ENCODE data around the gene LIPA.
"Not testable (repeated sequence)": the region's sequence is repeated elsewhere in the genome, so short reads cannot be mapped to it uniquely, and the experiment has no call there.

The LIPA gene

GRCh38 chr10:89251409-89252224, at the start of gene LIPA:
TSS of gene LIPA (minus strand) at chr10:89251775. CDS start at chr10:89247648, 4,127 bp downstream.
- DNase-seq, result peak; percentile 96

GRCh38 chr10:89301232-89301631, 49.7 kb upstream of the LIPA start:
- DNase-seq, result no peak

- DNase-seq, result no peak
These were observed 47.5 kb upstream of the LIPA start for GRCh38 chr10:89299031-89299430.

GRCh38 chr10:89297791-89298190, 46.2 kb upstream of the LIPA start:
- DNase-seq, result no peak

GRCh38 chr10:89297356-89297755, 45.8 kb upstream of the LIPA start:
- DNase-seq, result no peak

- no peak for DNase-seq
These were observed 44.7 kb upstream of the LIPA start for GRCh38 chr10:89296220-89296648.

GRCh38 chr10:89295597-89295996, 44.0 kb upstream of the LIPA start:
- DNase-seq, result no peak

GRCh38 chr10:89294721-89295239, 43.2 kb upstream of the LIPA start:
- no peak for DNase-seq

GRCh38 chr10:89285303-89285702, 33.7 kb upstream of the LIPA start:
- not testable (repeated sequence) for DNase-seq

- DNase-seq, result not testable (repeated sequence)
These were observed 33.1 kb upstream of the LIPA start for GRCh38 chr10:89284711-89285110.

- no peak for DNase-seq
These were observed 32.4 kb upstream of the LIPA start for GRCh38 chr10:89283936-89284475.

- DNase-seq, result no peak
These were observed 31.7 kb upstream of the LIPA start for GRCh38 chr10:89283025-89283935.

GRCh38 chr10:89281606-89282395, 30.2 kb upstream of the LIPA start:
- DNase-seq, result no peak

- DNase-seq, result no peak
These were observed 28.9 kb upstream of the LIPA start for GRCh38 chr10:89280508-89280907.

- DNase-seq, result no peak
These were observed 27.9 kb upstream of the LIPA start for GRCh38 chr10:89279421-89279869.

- DNase-seq, result no peak
These were observed 27.4 kb upstream of the LIPA start for GRCh38 chr10:89278900-89279392.

GRCh38 chr10:89278034-89278535, 26.5 kb upstream of the LIPA start:
- no peak for DNase-seq

- no peak for DNase-seq
These were observed 23.8 kb upstream of the LIPA start for GRCh38 chr10:89275383-89275782.

- DNase-seq, result no peak
These were observed 23.4 kb upstream of the LIPA start for GRCh38 chr10:89274928-89275327.

- DNase-seq, result no peak
These were observed 22.1 kb upstream of the LIPA start for GRCh38 chr10:89273680-89274079.

GRCh38 chr10:89271532-89271931, 20.0 kb upstream of the LIPA start:
- no peak for DNase-seq

GRCh38 chr10:89270153-89270483, 18.5 kb upstream of the LIPA start:
- DNase-seq, result no peak

Measured in NK-92 treated with Interleukin-12 subunit alpha and Interleukin-12 subunit beta, amount 100 ng/mL, for 24 hours (cell line).